Measurements from ENCODE around the gene KRTAP4-7.

GRCh38 chr17:41064301-41064700 is 19.6 kb upstream of the KRTAP4-7 start:
- TF ChIP-seq CTCF (conservative IDR thresholded peaks at IDR 0.05; ENCODE audit: low read length) = no peak
- no peak for TF ChIP-seq EZH2phosphoT487 (IDR thresholded peaks at IDR 0.05; ENCODE audit: borderline replicate concordance, low read depth, low read length)

All from OCI-LY7 (cell line).